ENCODE results near the gene GATM.
A peak's percentile ranks its signal among the peaks of the same experiment; 100 is the strongest.

GATM gene

GRCh38 chr15:45378149-45378912 is at the start of gene GATM:
Gene GATM, minus strand, starts transcription at chr15:45378544. Its CDS starts 91 bp downstream, at chr15:45378453.
- DNase-seq: peak; percentile 71 to 82

- no peak for DNase-seq
These were observed 48.7 kb upstream of the GATM start for GRCh38 chr15:45427085-45427484.

- DNase-seq: no peak
These were observed 46.8 kb upstream of the GATM start for GRCh38 chr15:45425135-45425534.

- DNase-seq: no peak
These were observed 46.1 kb upstream of the GATM start for GRCh38 chr15:45424429-45424828.

- no peak for DNase-seq
These were observed 39.1 kb upstream of the GATM start for GRCh38 chr15:45417303-45417950.

- DNase-seq: no peak
These were observed 36.0 kb upstream of the GATM start for GRCh38 chr15:45414215-45414885.

- DNase-seq: no peak
These were observed 31.3 kb upstream of the GATM start for GRCh38 chr15:45409596-45409995.

GRCh38 chr15:45407786-45408185 is 29.4 kb upstream of the GATM start:
- no peak for DNase-seq

- peak in 1 of 2 experiments; percentile 38 for DNase-seq
These were observed 24.9 kb upstream of the GATM start for GRCh38 chr15:45402955-45403877.

GRCh38 chr15:45402162-45402954 is 24.0 kb upstream of the GATM start:
- peak; percentile 98 to 100 for DNase-seq

GRCh38 chr15:45401665-45402161 is 23.4 kb upstream of the GATM start:
- DNase-seq: peak in 1 of 2 experiments; percentile 55

GRCh38 chr15:45399381-45400212 is 21.3 kb upstream of the GATM start:
- DNase-seq: peak; percentile 70 to 95

- DNase-seq: no peak
These were observed 18.8 kb upstream of the GATM start for GRCh38 chr15:45397116-45397665.

GRCh38 chr15:45395943-45396342 is 17.6 kb upstream of the GATM start:
- no peak for DNase-seq

- DNase-seq: no peak
These were observed 16.3 kb upstream of the GATM start for GRCh38 chr15:45394681-45395080.

GRCh38 chr15:45393851-45394250 is 15.5 kb upstream of the GATM start:
- no peak for DNase-seq

- no peak for DNase-seq
These were observed 14.2 kb upstream of the GATM start for GRCh38 chr15:45392584-45392855.

- DNase-seq: no peak
These were observed 13.6 kb upstream of the GATM start for GRCh38 chr15:45391746-45392583.

GRCh38 chr15:45389351-45389750 is 11.0 kb upstream of the GATM start:
- DNase-seq: no peak
